A549 (cell line): ENCODE results near the gene TCF25. TPM values are rescaled to one million over a fixed set of nuclear protein-coding genes. Genes with fewer than 3 reads are reported as not detected.

Experiments used
- ATAC-seq, 2 experiments: fragments of 200-7000 bp in 1 of 2; fragments of >200 bp in 1 of 2; cut with Nextera tagmentation in 1 of 2; cut with Tn5 transposase in 1 of 2; 3 replicates each; pipeline versions ENCODE4 v1.8.0 to v1.9.1; 2018 to 2020; ENCODE audit warnings: mild to moderate bottlenecking in 1 of 2, moderate library complexity in 1 of 2
- CTCF ChIA-PET: fragments of 300-600 bp; sonication (Branson Sonifier 250); formaldehyde crosslinking; extraction: SDS; loops from one replicate; lab custom pipeline; 2021; ENCODE audit warnings: antibody characterized with exemption, inconsistent platforms; lab: Yijun Ruan, JAX
- POLR2A ChIA-PET: fragments of 350-600 bp; formaldehyde crosslinking; extraction: SDS; loops from one replicate; lab custom pipeline; 2021; ENCODE audit warnings: antibody characterized with exemption, inconsistent platforms; lab: Yijun Ruan, JAX
- DNase-seq, 2 experiments: peaks; one replicate each; pipeline versions ENCODE4 v3.0.0 to v3.0.0-alpha.2; 2011 to 2016; ENCODE audit warnings: low read depth in 1 of 2, low spot score in 1 of 2
- FAIRE-seq: peaks from 2 replicates; lab custom pipeline; 2011; peaks lifted over from hg19 to GRCh38; lab: Jason Lieb, UNC
- H3K27ac ChIP-seq, 2 experiments: fragments of >200 bp; sonication (Bioruptor Twin); formaldehyde crosslinking; 3 replicates each; pipeline ENCODE4 v1.5.1; 2016 to 2017
- H3K4me1 ChIP-seq: fragments of >200 bp; sonication (Bioruptor Twin); formaldehyde crosslinking; 3 replicates; pipeline ENCODE4 v1.6.1; 2016
- H3K4me2 ChIP-seq: fragments of >200 bp; sonication (Bioruptor Twin); formaldehyde crosslinking; 3 replicates; pipeline ENCODE4 v1.6.1; 2016
- H3K4me3 ChIP-seq: fragments of >200 bp; sonication (Bioruptor Twin); formaldehyde crosslinking; 3 replicates; pipeline ENCODE4 v1.5.1; 2016
- H3K9me3 ChIP-seq: fragments of >200 bp; sonication (Bioruptor Twin); formaldehyde crosslinking; 3 replicates; pipeline ENCODE4 v1.6.1; 2016
- CBX2 ChIP-seq: fragments of 200-600 bp; sonication (generic); IDR thresholded peaks from 2 replicates; pipeline ENCODE4 v1.6.1; 2016; ENCODE audit warnings: low read depth, mild to moderate bottlenecking, borderline replicate concordance
- CEBPB ChIP-seq, 2 experiments: fragments of >200 bp in 1 of 2; sonication (Bioruptor Twin) in 1 of 2; formaldehyde crosslinking in 1 of 2; IDR thresholded peaks; 2 replicates each; pipeline ENCODE4 v1.6.1; 2012 to 2016
- CHD2 ChIP-seq: fragments of 150-350 bp; IDR thresholded peaks from 2 replicates; pipeline ENCODE4 v1.6.1; 2014; ENCODE audit warnings: low read length; ENCODE audit not compliant: partially characterized antibody
- E2F6 ChIP-seq: IDR thresholded peaks from 2 replicates; pipeline ENCODE4 v1.6.1; 2012; ENCODE audit warnings: low read depth, borderline replicate concordance
- EHF ChIP-seq: fragments of 250-450 bp; sonication (Bioruptor Pico); IDR thresholded peaks from 2 replicates; pipeline ENCODE4 v1.5.0; 2020; ENCODE audit warnings: mild to moderate bottlenecking
- ESRRA ChIP-seq: fragments of 150-350 bp; IDR thresholded peaks from 2 replicates; pipeline ENCODE4 v1.6.1; 2014; ENCODE audit warnings: mild to moderate bottlenecking, low read length, borderline replicate concordance
- GATA3 ChIP-seq: IDR thresholded peaks from 2 replicates; pipeline ENCODE4 v1.6.1; 2012; ENCODE audit warnings: borderline replicate concordance
- HOXB13 ChIP-seq: fragments of 250-450 bp; sonication (Bioruptor Pico); IDR thresholded peaks from 2 replicates; pipeline ENCODE4 v1.5.0; 2020; ENCODE audit warnings: low read depth, mild to moderate bottlenecking, moderate library complexity
- KDM1A ChIP-seq: fragments of 200-600 bp; sonication (generic); IDR thresholded peaks from 2 replicates; pipeline ENCODE4 v1.6.1; 2016; ENCODE audit warnings: low read depth, mild to moderate bottlenecking
- MAFK ChIP-seq: fragments of 450-650 bp; IDR thresholded peaks from 2 replicates; pipeline ENCODE4 v1.6.1; 2014; ENCODE audit not compliant: partially characterized antibody
- MYC ChIP-seq: IDR thresholded peaks from 2 replicates; pipeline ENCODE4 v1.6.1; 2012; ENCODE audit warnings: mild to moderate bottlenecking, inconsistent platforms, low read length, improper control_type of control experiment, borderline replicate concordance
- NFE2L2 ChIP-seq: fragments of 150-350 bp; conservative IDR thresholded peaks from 2 replicates; pipeline ENCODE4 v1.6.1; 2014; ENCODE audit warnings: low read length
- PHF8 ChIP-seq: fragments of 200-600 bp; sonication (generic); IDR thresholded peaks from 2 replicates; pipeline ENCODE4 v1.6.1; 2016; ENCODE audit warnings: low read depth, mild to moderate bottlenecking, antibody characterized with exemption, moderate library complexity, borderline replicate concordance
- RAD21 ChIP-seq, 2 experiments: fragments of >200 bp in 1 of 2; sonication (Bioruptor Twin) in 1 of 2; formaldehyde crosslinking in 1 of 2; IDR thresholded peaks in 1 of 2; conservative IDR thresholded peaks in 1 of 2; 2 replicates in 1 of 2; 3 replicates in 1 of 2; pipeline ENCODE4 v1.6.1; 2012 to 2018; ENCODE audit warnings: inconsistent platforms in 1 of 2
- RCOR1 ChIP-seq: fragments of 150-350 bp; IDR thresholded peaks from 2 replicates; pipeline ENCODE4 v1.6.1; 2014; ENCODE audit warnings: antibody characterized with exemption, low read length, low read depth
- REST ChIP-seq: fragments of 200-600 bp; sonication (generic); IDR thresholded peaks from 2 replicates; pipeline ENCODE4 v1.6.1; 2016; ENCODE audit warnings: antibody characterized with exemption, mild to moderate bottlenecking, moderate library complexity
- RNF2 ChIP-seq: fragments of 200-600 bp; sonication (generic); IDR thresholded peaks from 2 replicates; pipeline ENCODE4 v1.6.1; 2016; ENCODE audit warnings: low read depth, mild to moderate bottlenecking, antibody characterized with exemption, moderate library complexity, borderline replicate concordance
- TP53 ChIP-seq: fragments of 250-450 bp; sonication (Bioruptor Pico); IDR thresholded peaks from 2 replicates; pipeline ENCODE4 v1.5.0; 2021; ENCODE audit warnings: mild to moderate bottlenecking, moderate library complexity
- ZNF302 ChIP-seq: fragments of 250-450 bp; sonication (Bioruptor Pico); IDR thresholded peaks from 2 replicates; pipeline ENCODE4 v1.9.0; 2021; ENCODE audit warnings: inconsistent platforms, mild to moderate bottlenecking, moderate library complexity
- WGBS: methylation state at CpG from one replicate; pipeline ENCODE4 v1.1.6; 2017; ENCODE audit errors: missing lambda C conversion rate; 5-methylcytosine and 5-hydroxymethylcytosine counted together
- polyA plus RNA-seq, 4 experiments: library from polyadenylated mRNA; depleted of rRNA in 3 of 4; stranded (reverse); fragments of >200 nt; fragmentation: RNase III in 1 of 4; extraction: RNeasy Plus Mini Kit Qiagen cat#74134 plus additional on column Dnase treatment in 1 of 4; gene quantifications; 2 replicates in 3 of 4; 3 replicates in 1 of 4; pipeline ENCODE4 v1.2.3, GENCODE V29; 2011 to 2017
- TF ChIP-seq, protein P1 (sequence below): fragments of 150-350 bp; IDR thresholded peaks from 2 replicates; pipeline ENCODE4 v1.6.1; 2014; ENCODE audit warnings: low read depth, mild to moderate bottlenecking, low read length
- TF ChIP-seq, protein P2 (sequence below): fragments of 250-450 bp; sonication (Bioruptor Pico); IDR thresholded peaks from 2 replicates; pipeline ENCODE4 v1.5.0; 2021; ENCODE audit warnings: mild to moderate bottlenecking, moderate library complexity, borderline replicate concordance

Gene TCF25
- polyA plus RNA-seq, 2 of the 4 experiments (the other 2 are of a cell fraction): 125 TPM

DNA sequence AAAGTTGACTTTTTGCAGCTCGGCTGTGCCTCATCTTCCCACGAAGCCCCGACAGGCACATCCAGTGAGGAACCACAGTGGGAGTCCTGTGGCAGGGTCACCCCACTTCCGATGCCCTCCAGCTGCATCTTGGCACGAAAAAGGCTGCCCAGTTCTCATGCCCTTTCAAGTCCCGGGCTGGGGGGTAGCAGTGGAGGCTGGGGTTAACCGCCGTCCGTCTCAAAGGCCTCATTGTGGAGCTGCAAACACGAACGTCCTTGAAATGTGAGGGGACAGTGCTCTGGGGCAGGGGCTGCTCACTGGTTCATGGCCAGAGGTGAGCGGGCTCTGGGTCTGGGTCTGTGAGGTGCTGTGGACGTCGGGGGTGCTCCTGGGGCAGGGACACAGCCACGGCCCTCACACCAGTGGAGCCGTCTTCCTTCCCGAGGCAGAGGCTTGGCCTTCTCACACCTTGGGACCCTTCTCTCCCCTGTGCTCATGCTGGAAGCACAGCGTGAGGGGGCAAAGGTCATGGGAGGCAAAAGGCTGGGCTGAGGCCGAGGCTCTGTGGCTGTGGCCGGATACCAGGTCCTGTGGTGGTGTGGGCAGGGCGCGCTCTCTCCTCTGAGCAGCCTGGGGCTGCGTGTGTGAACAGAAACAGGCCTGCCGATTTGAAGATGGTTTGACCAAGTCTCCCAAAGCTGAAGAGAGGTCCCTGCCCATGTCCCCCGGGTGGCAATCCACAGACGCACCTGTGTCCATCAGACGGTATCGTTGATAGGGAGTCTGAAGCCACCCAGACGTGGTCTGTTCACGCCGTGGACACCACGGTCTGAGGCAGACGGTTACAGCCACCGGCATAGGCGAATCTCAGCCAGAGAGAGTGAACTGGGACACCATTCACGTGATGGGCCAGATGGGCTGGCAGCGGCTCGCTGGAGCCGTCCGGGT lies 42.2 kb downstream of the TCF25 start:
- no peak overlapping the region for H3K4me3 ChIP-seq
- no peak for DNase-seq
- FAIRE-seq: no peak
- 93% methylated on average over 35 of the region's 40 CpGs for WGBS
- ChIA-PET CTCF (no interaction called here), POLR2A (no interaction called here)
- no peak for ATAC-seq
- H3K27ac ChIP-seq: no peak overlapping the region
- no peak for TF ChIP-seq REST
- H3K9me3 ChIP-seq: no peaks in the 10 kb centered on the region
- H3K4me2 ChIP-seq: no peak overlapping the region
- peaks cover 33% of the 10 kb centered on the region for H3K4me1 ChIP-seq

DNA sequence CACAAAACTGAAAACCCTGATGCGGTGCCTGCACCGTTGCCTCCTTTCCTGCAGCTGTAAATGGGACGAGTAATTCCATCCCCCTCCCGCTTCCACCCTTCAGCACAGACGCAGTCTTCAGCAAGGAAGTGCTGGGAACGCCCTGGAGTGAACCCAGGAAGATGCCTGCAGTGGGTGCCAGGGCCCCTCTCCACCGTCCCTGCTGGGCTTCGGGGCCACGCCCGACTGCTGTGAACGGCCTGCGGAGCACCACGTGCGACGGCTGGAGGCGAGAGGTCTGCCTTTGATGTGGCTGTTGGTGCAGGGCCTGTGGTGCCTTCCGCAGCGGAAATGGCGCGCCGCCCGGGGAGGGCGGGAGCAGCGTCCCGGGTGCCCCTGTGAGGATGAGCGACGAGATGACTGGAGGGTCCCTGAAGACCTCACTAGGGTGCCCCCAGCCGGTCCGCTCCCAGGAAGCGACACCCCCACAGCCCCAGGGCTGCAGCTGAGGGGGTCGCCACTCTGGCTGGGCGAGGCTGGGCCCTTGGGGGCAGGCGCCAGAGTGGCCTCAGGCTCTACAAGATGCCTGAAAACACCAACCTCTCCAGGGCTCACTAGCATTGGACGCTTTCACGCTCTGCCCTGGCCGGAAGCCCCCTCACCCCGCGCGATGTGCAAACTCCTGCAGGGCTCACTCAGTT lies 44.5 kb downstream of the TCF25 start:
- Histone ChIP-seq H3K4me3 (peak overlapping the region; percentile 40), H3K4me1 (peaks cover 43% of the 10 kb centered on the region), H3K27ac (peak overlapping the region; percentile 93 to 94), H3K4me2 (peak overlapping the region; percentile 91), H3K9me3 (no peaks in the 10 kb centered on the region)
- POLR2A ChIA-PET: interaction anchor here (0.5 to 1.2 kb wide), 5 partner anchors 8 to 44 kb away, joined by 3 to 8 read pairs (median 4); partner anchors contain the start of gene TCF25
- FAIRE-seq: no peak
- CTCF ChIA-PET: interaction anchor here (0.6 to 11.8 kb wide), 11 partner anchors 9 to 212 kb away, joined by 3 to 109 read pairs (median 5); partner anchors contain the start of gene DEF8
- DNase-seq: peak; percentile 76 to 96
- WGBS: 6% methylated on average over 7 of the region's 39 CpGs
- ATAC-seq: peak; percentile 51 to 70
- TF ChIP-seq HOXB13 (CRISPR knock-in tag): no peak
- TF ChIP-seq, protein P1, sequence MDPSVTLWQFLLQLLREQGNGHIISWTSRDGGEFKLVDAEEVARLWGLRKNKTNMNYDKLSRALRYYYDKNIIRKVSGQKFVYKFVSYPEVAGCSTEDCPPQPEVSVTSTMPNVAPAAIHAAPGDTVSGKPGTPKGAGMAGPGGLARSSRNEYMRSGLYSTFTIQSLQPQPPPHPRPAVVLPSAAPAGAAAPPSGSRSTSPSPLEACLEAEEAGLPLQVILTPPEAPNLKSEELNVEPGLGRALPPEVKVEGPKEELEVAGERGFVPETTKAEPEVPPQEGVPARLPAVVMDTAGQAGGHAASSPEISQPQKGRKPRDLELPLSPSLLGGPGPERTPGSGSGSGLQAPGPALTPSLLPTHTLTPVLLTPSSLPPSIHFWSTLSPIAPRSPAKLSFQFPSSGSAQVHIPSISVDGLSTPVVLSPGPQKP: no peak
- no peak; the same call in 1 of the 2 replicates for TF ChIP-seq EHF
- TF ChIP-seq E2F6: peak; percentile 93
- peak; percentile 19 for TF ChIP-seq CHD2
- no peak; a peak in 1 of 5 replicates for TF ChIP-seq RAD21 (conservative IDR thresholded peaks at IDR 0.05 in 1 of 2, IDR thresholded peaks at IDR 0.05 in 1 of 2)
- no peak for TF ChIP-seq RCOR1
- no peak for TF ChIP-seq CBX2
- no peak for TF ChIP-seq ESRRA
- no peak for TF ChIP-seq REST
- TF ChIP-seq KDM1A: no peak
- TF ChIP-seq MAFK: no peak
- TF ChIP-seq PHF8: no peak
- TF ChIP-seq CEBPB (IDR thresholded peaks at IDR 0.05): no peak
- TF ChIP-seq ZNF302: no peak
- TF ChIP-seq NFE2L2: no peak
- TF ChIP-seq TP53 (CRISPR knock-in tag): no peak
- peak; percentile 64 for TF ChIP-seq GATA3
- no peak for TF ChIP-seq RNF2
- peak; percentile 92 for TF ChIP-seq MYC
- TF ChIP-seq, protein P2, sequence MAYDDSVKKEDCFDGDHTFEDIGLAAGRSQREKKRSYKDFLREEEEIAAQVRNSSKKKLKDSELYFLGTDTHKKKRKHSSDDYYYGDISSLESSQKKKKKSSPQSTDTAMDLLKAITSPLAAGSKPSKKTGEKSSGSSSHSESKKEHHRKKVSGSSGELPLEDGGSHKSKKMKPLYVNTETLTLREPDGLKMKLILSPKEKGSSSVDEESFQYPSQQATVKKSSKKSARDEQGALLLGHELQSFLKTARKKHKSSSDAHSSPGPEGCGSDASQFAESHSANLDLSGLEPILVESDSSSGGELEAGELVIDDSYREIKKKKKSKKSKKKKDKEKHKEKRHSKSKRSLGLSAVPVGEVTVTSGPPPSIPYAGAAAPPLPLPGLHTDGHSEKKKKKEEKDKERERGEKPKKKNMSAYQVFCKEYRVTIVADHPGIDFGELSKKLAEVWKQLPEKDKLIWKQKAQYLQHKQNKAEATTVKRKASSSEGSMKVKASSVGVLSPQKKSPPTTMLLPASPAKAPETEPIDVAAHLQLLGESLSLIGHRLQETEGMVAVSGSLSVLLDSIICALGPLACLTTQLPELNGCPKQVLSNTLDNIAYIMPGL (CRISPR knock-in tag): no peak
